GM12875 (cell line): ENCODE data around the gene LDLRAD3.

Experiments
- H3K4me3 ChIP-seq: one replicate; pipeline ENCODE4 v1.5.1; 2011; ENCODE audit warnings: low read depth, low read length, control low read depth
- TF ChIP-seq, protein P1 (sequence below): IDR thresholded peaks from 2 replicates; pipeline ENCODE4 v1.5.1; 2011; ENCODE audit warnings: low read depth, mild to moderate bottlenecking, control low read depth, inconsistent platforms, low read length, moderate library complexity, borderline replicate concordance; ENCODE audit not compliant: insufficient read depth

LDLRAD3 gene

DNA sequence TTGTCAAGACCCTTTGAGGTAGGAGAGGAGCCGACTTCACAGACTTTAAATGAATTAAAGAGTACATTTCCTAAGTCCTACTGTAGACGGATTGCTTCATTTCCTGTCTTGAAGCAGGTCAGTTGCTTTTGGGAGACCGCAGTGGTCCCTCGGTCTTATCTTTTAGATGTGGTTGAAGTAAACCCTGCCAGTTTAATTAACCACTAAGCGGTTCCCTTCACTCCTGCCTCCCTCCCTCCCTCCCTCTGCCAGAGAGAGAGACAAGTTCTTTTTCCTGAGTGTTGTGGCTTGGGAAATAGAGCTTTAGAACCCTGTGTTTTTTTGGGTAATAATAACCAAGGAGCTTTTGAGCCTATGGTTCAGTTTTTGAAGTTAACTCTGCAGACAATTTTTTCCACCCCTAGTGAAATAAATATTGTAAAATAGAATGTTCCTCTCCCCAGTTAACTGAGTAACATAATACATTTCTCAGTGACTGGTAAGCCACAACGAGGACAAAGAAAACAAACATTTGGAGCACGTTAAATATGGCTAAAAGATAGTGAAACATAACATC is 147.5 kb downstream of the LDLRAD3 start:
- H3K4me3 ChIP-seq: no peak overlapping the region
- TF ChIP-seq, protein P1, sequence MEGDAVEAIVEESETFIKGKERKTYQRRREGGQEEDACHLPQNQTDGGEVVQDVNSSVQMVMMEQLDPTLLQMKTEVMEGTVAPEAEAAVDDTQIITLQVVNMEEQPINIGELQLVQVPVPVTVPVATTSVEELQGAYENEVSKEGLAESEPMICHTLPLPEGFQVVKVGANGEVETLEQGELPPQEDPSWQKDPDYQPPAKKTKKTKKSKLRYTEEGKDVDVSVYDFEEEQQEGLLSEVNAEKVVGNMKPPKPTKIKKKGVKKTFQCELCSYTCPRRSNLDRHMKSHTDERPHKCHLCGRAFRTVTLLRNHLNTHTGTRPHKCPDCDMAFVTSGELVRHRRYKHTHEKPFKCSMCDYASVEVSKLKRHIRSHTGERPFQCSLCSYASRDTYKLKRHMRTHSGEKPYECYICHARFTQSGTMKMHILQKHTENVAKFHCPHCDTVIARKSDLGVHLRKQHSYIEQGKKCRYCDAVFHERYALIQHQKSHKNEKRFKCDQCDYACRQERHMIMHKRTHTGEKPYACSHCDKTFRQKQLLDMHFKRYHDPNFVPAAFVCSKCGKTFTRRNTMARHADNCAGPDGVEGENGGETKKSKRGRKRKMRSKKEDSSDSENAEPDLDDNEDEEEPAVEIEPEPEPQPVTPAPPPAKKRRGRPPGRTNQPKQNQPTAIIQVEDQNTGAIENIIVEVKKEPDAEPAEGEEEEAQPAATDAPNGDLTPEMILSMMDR: no peak

DNA sequence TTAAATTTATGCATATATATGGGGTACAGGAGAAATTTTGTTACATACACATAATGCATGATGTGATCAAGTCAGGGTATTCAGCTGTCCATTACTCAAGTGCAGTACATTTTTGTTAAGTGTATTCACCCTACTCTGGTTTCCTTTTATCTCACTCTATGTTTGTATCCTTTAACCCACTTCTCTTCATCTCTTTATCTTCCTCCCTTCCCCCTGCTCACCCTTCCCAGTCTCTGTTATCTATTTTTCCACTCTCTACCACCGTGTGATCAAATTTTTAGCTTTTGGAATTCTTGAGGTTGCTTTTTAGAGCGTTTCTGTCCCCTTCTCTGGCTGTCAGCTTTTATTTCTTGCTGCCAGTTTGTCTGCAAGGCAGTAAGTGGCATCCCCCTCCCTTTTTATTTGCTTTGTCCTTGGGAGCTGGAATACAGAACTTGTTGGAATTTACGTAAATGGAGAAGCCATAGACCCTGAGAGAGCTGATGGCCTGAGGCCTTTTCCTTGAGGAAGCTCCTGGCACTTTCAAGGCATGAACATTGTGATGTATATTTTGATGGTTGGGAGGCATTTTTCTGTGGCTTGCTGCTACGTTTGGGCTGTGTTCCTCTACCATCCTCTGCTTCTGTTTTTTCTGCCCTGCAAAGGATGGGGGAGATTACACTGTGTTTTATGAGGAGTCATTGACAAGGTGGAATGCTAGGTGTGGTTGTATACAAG is 148.6 kb downstream of the LDLRAD3 start:
- H3K4me3 ChIP-seq: no peak overlapping the region
- TF ChIP-seq, protein P1: no peak

DNA sequence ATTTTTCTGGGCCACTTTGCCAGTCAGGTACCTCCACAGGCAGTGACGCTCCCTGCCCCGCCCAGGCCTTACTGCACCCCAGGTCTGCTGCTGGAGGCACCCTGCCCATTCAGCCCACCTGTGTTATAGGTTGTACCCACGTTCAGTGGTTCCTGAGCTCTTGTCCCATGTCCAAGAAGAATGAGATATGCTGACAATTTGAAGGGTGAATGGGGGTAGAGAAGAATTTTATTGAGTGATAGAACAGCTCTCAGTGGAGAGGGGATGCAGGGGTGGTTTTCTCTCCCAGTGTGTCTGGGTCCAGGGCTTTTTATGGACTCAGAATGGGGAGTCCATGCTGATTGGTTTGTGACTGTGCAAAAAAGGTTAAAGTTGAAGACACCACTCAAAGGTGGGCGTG is 149.7 kb downstream of the LDLRAD3 start:
- no peak overlapping the region for H3K4me3 ChIP-seq

DNA sequence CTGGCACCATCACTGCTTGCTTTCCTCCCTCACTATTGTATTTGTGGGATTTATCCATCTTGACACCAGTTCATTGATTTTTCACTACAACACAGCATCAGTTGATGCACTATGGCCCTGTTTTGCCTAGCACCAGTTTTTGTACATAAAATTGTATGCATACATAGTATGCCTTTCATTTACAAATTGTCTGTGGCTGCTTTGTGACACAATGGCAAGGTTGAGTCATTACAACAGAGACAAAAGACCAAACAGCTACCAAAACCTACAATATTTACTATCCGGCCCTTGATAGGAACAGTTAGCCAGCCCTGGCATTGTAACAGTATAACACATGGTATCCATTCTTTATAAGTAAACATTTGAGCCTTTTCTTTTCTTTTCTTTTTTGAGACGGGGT is 150.3 kb downstream of the LDLRAD3 start:
- no peak overlapping the region for H3K4me3 ChIP-seq
- TF ChIP-seq, protein P1: no peak

More for the DNA sequence above, 149.7 kb downstream of the LDLRAD3 start:
- TF ChIP-seq, protein P1: no peak

DNA sequence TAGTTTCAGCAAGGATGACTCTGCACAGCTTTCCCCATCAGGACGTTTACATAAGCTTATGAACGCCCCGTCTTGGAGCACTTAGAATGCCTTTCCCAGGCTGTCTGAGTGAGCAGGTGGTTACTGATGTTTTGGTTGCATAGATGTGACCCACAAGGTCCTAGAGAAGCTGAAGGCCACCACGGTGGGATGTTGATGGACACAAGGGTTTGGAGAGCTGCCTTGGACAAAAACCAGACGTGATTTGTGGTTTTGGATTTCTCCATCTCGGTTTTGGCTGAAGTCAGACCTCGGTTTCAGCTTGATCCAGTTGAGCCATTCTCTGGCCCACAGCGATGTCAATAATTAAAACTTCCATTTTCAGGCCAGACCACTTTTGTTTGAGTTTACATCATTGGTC is 151.9 kb downstream of the LDLRAD3 start:
- no peak overlapping the region for H3K4me3 ChIP-seq
- TF ChIP-seq, protein P1: no peak

DNA sequence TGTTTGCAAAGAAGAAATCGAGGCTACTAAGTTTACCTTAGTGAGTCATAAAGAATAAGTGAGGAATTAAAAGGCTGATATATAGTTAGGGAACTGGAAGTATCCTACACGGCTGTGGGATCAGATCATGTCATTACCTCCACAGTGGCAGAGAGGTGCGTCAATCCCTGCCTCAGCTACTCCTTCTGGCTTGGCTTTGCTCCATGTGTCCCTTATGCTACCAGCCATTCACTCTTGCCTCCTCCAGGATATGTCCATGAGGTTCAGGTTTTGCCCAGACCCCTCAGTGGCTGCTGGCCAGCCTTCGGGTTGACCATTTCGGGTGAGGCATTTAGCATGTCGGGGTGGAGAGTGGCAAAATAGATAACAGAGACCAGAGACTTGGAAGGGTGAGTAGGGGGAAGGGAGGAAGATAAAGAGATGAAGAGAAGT is 153.4 kb downstream of the LDLRAD3 start:
- TF ChIP-seq, protein P1: no peak
- H3K4me3 ChIP-seq: no peak overlapping the region

DNA sequence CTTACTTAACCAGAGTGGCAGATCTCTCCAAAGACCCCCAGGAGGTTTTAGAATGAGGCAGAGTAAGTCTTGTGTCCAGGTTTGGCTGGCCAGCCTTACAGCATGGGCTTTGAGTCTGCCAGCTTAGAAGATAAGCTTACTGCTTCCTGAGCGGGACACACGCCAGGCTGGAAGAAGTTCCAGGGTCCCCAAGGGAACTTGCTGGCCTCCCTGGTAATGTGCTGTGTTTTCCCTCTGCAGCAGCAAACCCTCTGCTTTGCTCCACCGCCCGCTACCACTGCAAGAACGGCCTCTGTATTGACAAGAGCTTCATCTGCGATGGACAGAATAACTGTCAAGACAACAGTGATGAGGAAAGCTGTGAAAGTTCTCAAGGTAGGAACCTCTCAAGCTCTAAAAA is 154.2 kb downstream of the LDLRAD3 start:
- TF ChIP-seq, protein P1: no peak
- H3K4me3 ChIP-seq: no peak overlapping the region
